Esophagus squamous epithelium (tissue), 4 donors: Measurements from ENCODE around the gene TSPAN6.

ENCODE experiments used
- CTCF ChIP-seq, 6 experiments: fragments of 450-650 bp in 4 of 6; fragments of 200-600 bp in 2 of 6; sonication (generic) in 2 of 6; IDR thresholded peaks; one replicate each; pipeline ENCODE4 v1.5.1; 2016 to 2019; ENCODE audit warnings: antibody characterized with exemption in 6 of 6, mild to moderate bottlenecking in 4 of 6, moderate library complexity in 4 of 6
- POLR2A ChIP-seq, 4 donors: fragments of 450-650 bp; IDR thresholded peaks; one replicate each; pipeline ENCODE4 v1.6.1; 2017; ENCODE audit warnings: antibody characterized with exemption in 4 of 4, mild to moderate bottlenecking in 4 of 4, moderate library complexity in 3 of 4

GRCh38 chrX:100596601-100597000, 40.0 kb downstream of the TSPAN6 start:
- TF ChIP-seq CTCF (IDR thresholded peaks at IDR 0.05) = no peak
- no peak for TF ChIP-seq POLR2A (IDR thresholded peaks at IDR 0.05)
